Ovary (tissue), 9 donors: ENCODE data around the gene EXOG. TPM values are rescaled to one million over a fixed set of nuclear protein-coding genes. Genes with fewer than 3 reads are reported as not detected.
A peak's percentile ranks its signal among the peaks of the same experiment; 100 is the strongest.

ENCODE experiments used
- DNase-seq, 5 donors: peaks; one replicate each; pipeline ENCODE4 v3.0.0-alpha.2; 2019 to 2020
- H3K27ac ChIP-seq, 2 donors: fragments of 200-600 bp; one replicate each; pipeline versions ENCODE4 v1.5.1 to v1.8.0; 2019 to 2022
- H3K27me3 ChIP-seq: fragments of 200-600 bp; one replicate; pipeline ENCODE4 v1.8.0; 2022
- H3K36me3 ChIP-seq: fragments of 200-600 bp; sonication (generic); one replicate; pipeline ENCODE4 v1.5.1; 2019
- H3K4me1 ChIP-seq: one replicate; pipeline ENCODE4 v1.8.1; 2013; ENCODE audit warnings: mild to moderate bottlenecking, moderate library complexity; ENCODE audit not compliant: insufficient read depth
- H3K4me3 ChIP-seq: fragments of 200-600 bp; sonication (generic); one replicate; pipeline ENCODE4 v1.5.1; 2017
- H3K9me3 ChIP-seq, 2 donors: fragments of 200-600 bp in 1 of 2; sonication (generic) in 1 of 2; one replicate each; pipeline versions ENCODE4 v1.5.1 to v1.8.1; 2013 to 2019; ENCODE audit warnings: mild to moderate bottlenecking in 1 of 2, moderate library complexity in 1 of 2
- EP300 ChIP-seq: sonication (generic); formaldehyde crosslinking; IDR thresholded peaks from one replicate; pipeline ENCODE4 v1.6.1; 2017; ENCODE audit warnings: antibody characterized with exemption
- POLR2A ChIP-seq: fragments of 450-650 bp; IDR thresholded peaks from one replicate; pipeline ENCODE4 v1.6.1; 2017; ENCODE audit warnings: antibody characterized with exemption, mild to moderate bottlenecking, moderate library complexity
- WGBS, 3 donors: extraction: QIAGEN DNeasy Blood & Tissue Kit in 1 of 3; methylation state at CpG; one replicate each; pipeline versions ENCODE4 v1.1.5 to v1.1.7; 2013 to 2017; 5-methylcytosine and 5-hydroxymethylcytosine counted together
- intact Hi-C, 4 donors: fragments of 100-400 bp; cut with DNase I; formaldehyde crosslinking; loops; one replicate each; pipeline versions ENCODE4 v1.11.0 to v1.15.1; 2022 to 2023
- polyA plus RNA-seq, 2 donors: library from polyadenylated mRNA; stranded (reverse); fragments of 200-250 nt in 1 of 2; fragments of 350-450 nt in 1 of 2; fragmentation: Illumina TruSeq in 1 of 2; extraction: RNeasy Lipid Tissue Mini Kit (QIAGEN cat#74804) in 1 of 2; gene quantifications; one replicate each; pipeline ENCODE4 v1.2.3, GENCODE V29; 2013 to 2014
- total RNA-seq, 7 donors: library from RNA; depleted of rRNA in 2 of 7; stranded (reverse); fragments of >200 nt in 2 of 7; fragmentation: NEBNext Ultra II Directional in 3 of 7; extraction: Animal tissue kit (Norgen Biotek cat#: 25700) in 3 of 7; gene quantifications; one replicate each; pipeline versions ENCODE4 v1.1.0 to v1.2.4, GENCODE V29; 2016 to 2023
- TF ChIP-seq, protein P1 (sequence below), 3 donors: fragments of 450-650 bp in 2 of 3; fragments of 200-600 bp in 1 of 3; IDR thresholded peaks; one replicate each; pipeline versions ENCODE4 v1.5.1 to v1.8.0; 2016 to 2022; ENCODE audit warnings: antibody characterized with exemption in 3 of 3, mild to moderate bottlenecking in 1 of 3
- donor health status: DM: no; HTN: no; CAD: no; lungs with moderate emphysema.
- donor health status: DM: no; HTN: no; CAD: no.
- donor health status: Bipolar disorder and iron deficiency.
- donor health status: DM: yes; HTN: yes; CAD: no.
- donor health status: DM: no; HTN: no; CAD: no.
- donor health status: DM: yes; HTN: yes; CAD: no.

EXOG gene
- total and polyA plus RNA-seq, 9 donors: 5.4 to 14.8 (median 9.0) TPM

- TF ChIP-seq, protein P1, sequence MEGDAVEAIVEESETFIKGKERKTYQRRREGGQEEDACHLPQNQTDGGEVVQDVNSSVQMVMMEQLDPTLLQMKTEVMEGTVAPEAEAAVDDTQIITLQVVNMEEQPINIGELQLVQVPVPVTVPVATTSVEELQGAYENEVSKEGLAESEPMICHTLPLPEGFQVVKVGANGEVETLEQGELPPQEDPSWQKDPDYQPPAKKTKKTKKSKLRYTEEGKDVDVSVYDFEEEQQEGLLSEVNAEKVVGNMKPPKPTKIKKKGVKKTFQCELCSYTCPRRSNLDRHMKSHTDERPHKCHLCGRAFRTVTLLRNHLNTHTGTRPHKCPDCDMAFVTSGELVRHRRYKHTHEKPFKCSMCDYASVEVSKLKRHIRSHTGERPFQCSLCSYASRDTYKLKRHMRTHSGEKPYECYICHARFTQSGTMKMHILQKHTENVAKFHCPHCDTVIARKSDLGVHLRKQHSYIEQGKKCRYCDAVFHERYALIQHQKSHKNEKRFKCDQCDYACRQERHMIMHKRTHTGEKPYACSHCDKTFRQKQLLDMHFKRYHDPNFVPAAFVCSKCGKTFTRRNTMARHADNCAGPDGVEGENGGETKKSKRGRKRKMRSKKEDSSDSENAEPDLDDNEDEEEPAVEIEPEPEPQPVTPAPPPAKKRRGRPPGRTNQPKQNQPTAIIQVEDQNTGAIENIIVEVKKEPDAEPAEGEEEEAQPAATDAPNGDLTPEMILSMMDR (IDR thresholded peaks at IDR 0.05): no peak
- TF ChIP-seq POLR2A: no peak
- no peak for TF ChIP-seq EP300
- Histone ChIP-seq H3K27ac (no peak overlapping the region), H3K27me3 (no peaks in the 10 kb centered on the region), H3K4me1 (peaks cover 4% of the 10 kb centered on the region), H3K4me3 (no peak overlapping the region), H3K36me3 (no peaks in the 10 kb centered on the region), H3K9me3 (no peaks in the 10 kb centered on the region)
- WGBS, 3 donors: 81 to 92% (median 89%) methylated on average over 5 to 9 of the region's 9 CpGs
- DNase-seq: no peak
- intact Hi-C loops: loop anchor here in 2 of 4 donors (5.0 to 10.0 kb wide), 3 partner anchors 132 to 364 kb away; partner anchors contain the start of genes XYLB (in 2 of the 2) and OXSR1 (in 1 of the 2)
Measured at GRCh38 chr3:38478901-38479300, 17.2 kb upstream of the EXOG start.

DNA sequence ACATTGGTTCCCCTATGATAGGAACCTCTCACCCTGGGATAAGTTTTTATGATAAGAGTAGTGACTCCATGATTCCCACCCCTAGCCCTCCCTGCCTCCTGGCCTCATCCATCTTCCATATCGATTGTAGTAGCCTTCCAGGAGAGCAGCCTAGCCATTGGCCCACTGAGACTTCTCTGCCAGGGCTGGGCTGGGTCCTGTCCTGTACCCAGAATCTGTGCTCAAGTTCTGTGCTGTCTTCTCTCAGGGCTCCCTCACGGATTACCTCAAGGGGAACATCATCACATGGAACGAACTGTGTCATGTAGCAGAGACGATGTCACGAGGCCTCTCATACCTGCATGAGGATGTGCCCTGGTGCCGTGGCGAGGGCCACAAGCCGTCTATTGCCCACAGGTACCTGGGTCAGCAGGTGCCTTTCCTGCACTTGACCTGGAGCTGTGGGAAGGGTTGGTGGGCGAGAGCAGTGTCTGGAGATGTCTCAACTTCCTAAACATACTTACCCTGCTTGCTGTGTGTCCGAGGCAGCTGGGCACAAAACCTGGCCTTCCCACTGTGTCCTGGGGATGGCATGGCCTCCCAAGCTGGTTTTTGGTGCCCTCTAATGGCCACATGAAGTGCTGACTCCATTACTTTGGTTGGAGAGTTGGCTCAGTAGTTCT, 16.6 kb upstream of the EXOG start:
- WGBS, 3 donors: 67 to 78% (median 71%) methylated on average over 10 of the region's 10 CpGs
- Histone ChIP-seq H3K36me3 (no peaks in the 10 kb centered on the region), H3K27me3 (no peaks in the 10 kb centered on the region), H3K27ac (no peak overlapping the region), H3K4me3 (no peak overlapping the region), H3K9me3 (no peaks in the 10 kb centered on the region), H3K4me1 (peaks cover 2% of the 10 kb centered on the region)
- peak; percentile 57 to 69 (median 64) for DNase-seq
- TF ChIP-seq, protein P1 (IDR thresholded peaks at IDR 0.05): peak; percentile 67 to 79 (median 69)
- TF ChIP-seq POLR2A: no peak
- no peak for TF ChIP-seq EP300
- intact Hi-C loops: loop anchor here (5.0 to 10.0 kb wide), 3 partner anchors 132 to 365 kb away; partner anchors contain the start of genes XYLB (in 4 of the 4) and OXSR1 (in 1 of the 4)

- intact Hi-C loops: loop anchor here in 2 of 4 donors (5.0 kb wide), 1 partner anchor 133 kb away; the partner anchor contains the start of gene XYLB (in 2 of the 2)
- no peaks in the 10 kb centered on the region for H3K27me3 ChIP-seq
- no peak overlapping the region for H3K4me3 ChIP-seq
- no peaks in the 10 kb centered on the region for H3K36me3 ChIP-seq
- no peak for DNase-seq
- 64 to 73% (median 70%) methylated on average over 3 of the region's 3 CpGs for WGBS, 3 donors
- H3K4me1 ChIP-seq: peaks cover 2% of the 10 kb centered on the region
- H3K9me3 ChIP-seq: no peaks in the 10 kb centered on the region
- TF ChIP-seq, protein P1 (IDR thresholded peaks at IDR 0.05): no peak
- TF ChIP-seq EP300: no peak
- TF ChIP-seq POLR2A: no peak
- no peak overlapping the region for H3K27ac ChIP-seq
Measured at GRCh38 chr3:38480093-38480445, 16.1 kb upstream of the EXOG start.

- DNase-seq: no peak
- H3K27me3 ChIP-seq: no peaks in the 10 kb centered on the region
- no peaks in the 10 kb centered on the region for H3K4me1 ChIP-seq
- no peaks in the 10 kb centered on the region for H3K36me3 ChIP-seq
- H3K9me3 ChIP-seq: no peaks in the 10 kb centered on the region
- TF ChIP-seq, protein P1 (IDR thresholded peaks at IDR 0.05): no peak
- no peak for TF ChIP-seq EP300
- TF ChIP-seq POLR2A: no peak
- no peak overlapping the region for H3K4me3 ChIP-seq
- H3K27ac ChIP-seq: no peak overlapping the region
- 90 to 93% (median 92%) methylated on average over 2 of the region's 2 CpGs for WGBS, 3 donors
- intact Hi-C loops: loop anchor here in 2 of 4 donors (5.0 kb wide), 1 partner anchor 134 kb away; the partner anchor contains the start of gene XYLB (in 2 of the 2)
Measured at GRCh38 chr3:38480930-38481329, 15.2 kb upstream of the EXOG start.
